ENCODE measurements around the gene EGLN2. TPM values are rescaled to one million over a fixed set of nuclear protein-coding genes. Genes with fewer than 3 reads are reported as not detected.

Gene EGLN2
- total and polyA plus RNA-seq, 9 of the 15 experiments (the other 6 are each of a cell fraction or from before 2014, with no cell fraction given), result 9.6 to 114 (median 71.0) TPM

- TF ChIP-seq BCLAF1 (IDR thresholded peaks at IDR 0.05; ENCODE audit: borderline replicate concordance in 1 of 2, control insufficient read depth in 1 of 2, low read depth in 2 of 2, low read length in 1 of 2) (no peak), CREB5 (CRISPR knock-in tag; IDR thresholded peaks at IDR 0.05) (no peak), FOXP4 (CRISPR knock-in tag; IDR thresholded peaks at IDR 0.05; ENCODE audit: borderline replicate concordance) (no peak), SMAD1 (IDR thresholded peaks at IDR 0.05; ENCODE audit: low read depth, low read length, partially characterized antibody) (no peak), PBX2 (CRISPR knock-in tag; IDR thresholded peaks at IDR 0.05; ENCODE audit: low read depth) (peak; percentile 45), PBX2 (tag; conservative IDR thresholded peaks at IDR 0.05; ENCODE audit: low read depth) (peak; percentile 82; the same call in 1 of the 2 replicates), STAT6 (CRISPR knock-in tag; IDR thresholded peaks at IDR 0.05) (no peak), RAD51 (IDR thresholded peaks at IDR 0.05; ENCODE audit: borderline replicate concordance, low read depth) (no peak)
- TF ChIP-seq, protein P1, sequence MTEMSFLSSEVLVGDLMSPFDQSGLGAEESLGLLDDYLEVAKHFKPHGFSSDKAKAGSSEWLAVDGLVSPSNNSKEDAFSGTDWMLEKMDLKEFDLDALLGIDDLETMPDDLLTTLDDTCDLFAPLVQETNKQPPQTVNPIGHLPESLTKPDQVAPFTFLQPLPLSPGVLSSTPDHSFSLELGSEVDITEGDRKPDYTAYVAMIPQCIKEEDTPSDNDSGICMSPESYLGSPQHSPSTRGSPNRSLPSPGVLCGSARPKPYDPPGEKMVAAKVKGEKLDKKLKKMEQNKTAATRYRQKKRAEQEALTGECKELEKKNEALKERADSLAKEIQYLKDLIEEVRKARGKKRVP (CRISPR knock-in tag; IDR thresholded peaks at IDR 0.05), result no peak
Observed at GRCh38 chr19:40778706-40779284, 20.2 kb upstream of the EGLN2 start (continued).

Data from K562 (cell line).